Colonic mucosa (tissue), 4 donors: Measurements from ENCODE around the gene RASGRP1. TPM values are rescaled to one million over a fixed set of nuclear protein-coding genes. Genes with fewer than 3 reads are reported as not detected.

Experiments
- DNase-seq: peaks from one replicate; pipeline ENCODE4 v3.0.0-alpha.2; 2020
- H3K27ac ChIP-seq: fragments of 200-600 bp; one replicate; pipeline ENCODE4 v1.8.0; 2021
- H3K27me3 ChIP-seq: fragments of 200-600 bp; one replicate; pipeline ENCODE4 v1.8.0; 2021
- H3K36me3 ChIP-seq: fragments of 200-600 bp; one replicate; pipeline ENCODE4 v1.8.0; 2021
- H3K4me1 ChIP-seq: fragments of 200-600 bp; one replicate; pipeline ENCODE4 v1.8.0; 2021; ENCODE audit warnings: mild to moderate bottlenecking
- H3K4me3 ChIP-seq: fragments of 200-600 bp; one replicate; pipeline ENCODE4 v1.8.0; 2021
- H3K9ac ChIP-seq, 2 donors: one replicate each; pipeline ENCODE4 v1.7.0; 2013; ENCODE audit warnings: control low read depth in 2 of 2, low read depth in 2 of 2, low read length in 2 of 2
- H3K9me3 ChIP-seq: fragments of 200-600 bp; one replicate; pipeline ENCODE4 v1.8.0; 2021
- CTCF ChIP-seq: fragments of 200-600 bp; IDR thresholded peaks from one replicate; pipeline ENCODE4 v1.8.0; 2022; ENCODE audit warnings: antibody characterized with exemption, mild to moderate bottlenecking
- intact Hi-C: fragments of 100-400 bp; cut with DNase I; formaldehyde crosslinking; loops from one replicate; pipeline ENCODE4 v1.14.1; 2022
- total RNA-seq, 2 donors: library from RNA; stranded (reverse); fragmentation: NEBNext Ultra II Directional in 1 of 2; extraction: Animal tissue kit (Norgen Biotek cat#: 25700) in 1 of 2; gene quantifications; one replicate each; pipeline ENCODE4 v1.2.1, GENCODE V29; 2021
- donor health status: healthy.
- donor health status: DM: no; HTN: no; CAD: no.
- donor health status: DM: no; HTN: no; CAD: no.

The RASGRP1 gene
- total RNA-seq, 2 donors from 2014 or later: 0.96 to 1.5 TPM

- Histone ChIP-seq H3K4me1 (no peaks in the 10 kb centered on the region), H3K27ac (no peak overlapping the region), H3K4me3 (no peak overlapping the region), H3K9me3 (no peaks in the 10 kb centered on the region), H3K27me3 (no peaks in the 10 kb centered on the region), H3K9ac (no peak overlapping the region), H3K36me3 (no peaks in the 10 kb centered on the region)
- intact Hi-C loops: no loop called here
- no peak for TF ChIP-seq CTCF
- DNase-seq: no peak
These were observed 56.0 kb downstream of the RASGRP1 start for GRCh38 chr15:38508647-38509046.

- H3K27me3 ChIP-seq: no peaks in the 10 kb centered on the region
- DNase-seq: no peak
- no peak for TF ChIP-seq CTCF
- H3K4me1 ChIP-seq: no peaks in the 10 kb centered on the region
- H3K27ac ChIP-seq: no peak overlapping the region
- intact Hi-C loops: no loop called here
- H3K36me3 ChIP-seq: no peaks in the 10 kb centered on the region
- H3K4me3 ChIP-seq: no peak overlapping the region
- no peak overlapping the region for H3K9ac ChIP-seq
- no peaks in the 10 kb centered on the region for H3K9me3 ChIP-seq
These were observed 57.0 kb downstream of the RASGRP1 start for GRCh38 chr15:38507570-38507969.

GRCh38 chr15:38506997-38507396 is 57.6 kb downstream of the RASGRP1 start:
- intact Hi-C loops: no loop called here
- TF ChIP-seq CTCF: no peak
- Histone ChIP-seq H3K27me3 (no peaks in the 10 kb centered on the region), H3K4me1 (no peaks in the 10 kb centered on the region), H3K27ac (no peak overlapping the region), H3K9ac (no peak overlapping the region), H3K4me3 (no peak overlapping the region), H3K36me3 (no peaks in the 10 kb centered on the region), H3K9me3 (no peaks in the 10 kb centered on the region)
- no peak for DNase-seq

- Histone ChIP-seq H3K36me3 (no peaks in the 10 kb centered on the region), H3K4me1 (no peaks in the 10 kb centered on the region), H3K9me3 (no peaks in the 10 kb centered on the region), H3K9ac (no peak overlapping the region), H3K27me3 (no peaks in the 10 kb centered on the region), H3K27ac (no peak overlapping the region), H3K4me3 (no peak overlapping the region)
- intact Hi-C loops: no loop called here
- no peak for TF ChIP-seq CTCF
- no peak for DNase-seq
These were observed 59.7 kb downstream of the RASGRP1 start for GRCh38 chr15:38504680-38505467.

- Histone ChIP-seq H3K36me3 (no peaks in the 10 kb centered on the region), H3K9me3 (no peaks in the 10 kb centered on the region), H3K4me3 (no peak overlapping the region), H3K27me3 (no peaks in the 10 kb centered on the region), H3K9ac (no peak overlapping the region), H3K27ac (no peak overlapping the region), H3K4me1 (no peaks in the 10 kb centered on the region)
- TF ChIP-seq CTCF: no peak
- intact Hi-C loops: no loop called here
- no peak for DNase-seq
These were observed 61.1 kb downstream of the RASGRP1 start for GRCh38 chr15:38503496-38503895.
